GM23338 (cell line): ENCODE results near the gene OR52I2. TPM values are rescaled to one million over a fixed set of nuclear protein-coding genes. Genes with fewer than 3 reads are reported as not detected.

Experiments
- ATAC-seq: fragments of 200-7000 bp; cut with Tn5 transposase; 3 replicates; pipeline ENCODE4 v1.9.1; 2020
- DNase-seq: peaks from one replicate; pipeline ENCODE4 v3.0.0-alpha.2; 2015; ENCODE audit warnings: low spot score
- H2AFZ ChIP-seq: fragments of 200-600 bp; sonication (generic); 2 replicates; pipeline ENCODE4 v1.8.0; 2016; ENCODE audit warnings: antibody characterized with exemption, mild to moderate bottlenecking, moderate library complexity
- H3F3A ChIP-seq: fragments of 200-600 bp; sonication (generic); replicated peaks from 2 replicates; pipeline ENCODE4 v1.8.0; 2017; ENCODE audit warnings: antibody characterized with exemption, mixed run types, low read depth
- H3K27ac ChIP-seq: fragments of 200-600 bp; sonication (generic); 2 replicates; pipeline ENCODE4 v1.6.1; 2016; ENCODE audit warnings: low read depth
- H3K27me3 ChIP-seq: fragments of 200-600 bp; sonication (generic); 2 replicates; pipeline ENCODE4 v1.8.0; 2016; ENCODE audit warnings: mild to moderate bottlenecking, mixed run types, moderate library complexity; ENCODE audit not compliant: insufficient read depth
- H3K36me3 ChIP-seq: fragments of 200-600 bp; sonication (generic); 2 replicates; pipeline ENCODE4 v1.8.0; 2016; ENCODE audit warnings: mild to moderate bottlenecking; ENCODE audit not compliant: insufficient read depth
- H3K4me1 ChIP-seq: fragments of 200-600 bp; sonication (generic); 2 replicates; pipeline ENCODE4 v1.8.0; 2016; ENCODE audit warnings: mild to moderate bottlenecking, moderate library complexity; ENCODE audit not compliant: insufficient read depth
- H3K4me2 ChIP-seq: fragments of 200-600 bp; sonication (generic); 2 replicates; pipeline ENCODE4 v1.7.1; 2017; ENCODE audit warnings: mixed run types
- H3K4me3 ChIP-seq: fragments of 200-600 bp; sonication (generic); 2 replicates; pipeline ENCODE4 v1.6.1; 2016; ENCODE audit warnings: mixed run types
- H3K79me2 ChIP-seq: fragments of 200-600 bp; sonication (generic); replicated peaks from 2 replicates; pipeline ENCODE4 v1.8.0; 2017; ENCODE audit warnings: mild to moderate bottlenecking; ENCODE audit not compliant: insufficient read depth
- H3K9me2 ChIP-seq: fragments of 200-600 bp; sonication (generic); 2 replicates; pipeline ENCODE4 v1.8.0; 2017; ENCODE audit not compliant: insufficient read depth
- H4K20me1 ChIP-seq: fragments of 200-600 bp; sonication (generic); replicated peaks from 2 replicates; pipeline ENCODE4 v1.8.0; 2017; ENCODE audit warnings: mild to moderate bottlenecking; ENCODE audit not compliant: insufficient read depth
- H3K27ac Mint-ChIP-seq: 2 replicates; pipeline ENCODE4 v1.8.0; 2020; ENCODE audit warnings: inconsistent platforms, mild to moderate bottlenecking, moderate library complexity, mixed read lengths
- H3K27me3 Mint-ChIP-seq: 3 replicates; pipeline ENCODE4 v1.8.0; 2022; ENCODE audit warnings: low read depth, mild to moderate bottlenecking, moderate library complexity, mixed read lengths, inconsistent platforms; ENCODE audit not compliant: insufficient read depth, poor library complexity
- H3K36me3 Mint-ChIP-seq: 3 replicates; pipeline ENCODE4 v1.8.0; 2021; ENCODE audit warnings: low read depth, mild to moderate bottlenecking, inconsistent platforms, moderate library complexity, mixed read lengths
- H3K4me1 Mint-ChIP-seq: 3 replicates; pipeline ENCODE4 v1.8.0; 2020; ENCODE audit warnings: mild to moderate bottlenecking, inconsistent platforms, mixed read lengths
- H3K4me3 Mint-ChIP-seq: 3 replicates; pipeline ENCODE4 v1.8.0; 2021; ENCODE audit warnings: moderate library complexity, mild to moderate bottlenecking, inconsistent platforms, mixed read lengths
- H3K9me3 Mint-ChIP-seq: 3 replicates; pipeline ENCODE4 v1.8.0; 2020; ENCODE audit warnings: moderate library complexity, mild to moderate bottlenecking, inconsistent platforms, mixed read lengths
- EZH2 ChIP-seq: fragments of 200-600 bp; sonication (generic); IDR thresholded peaks from one replicate; pipeline ENCODE4 v1.8.0; 2017; ENCODE audit warnings: antibody characterized with exemption, mild to moderate bottlenecking, low read depth; ENCODE audit not compliant: unreplicated experiment
- POLR2AphosphoS5 ChIP-seq: IDR thresholded peaks from 2 replicates; pipeline ENCODE4 v1.6.1; 2016; ENCODE audit warnings: antibody characterized with exemption, low read depth
- REST ChIP-seq: IDR thresholded peaks from one replicate; pipeline ENCODE4 v1.6.1; 2018; ENCODE audit warnings: antibody characterized with exemption; ENCODE audit not compliant: unreplicated experiment
- ZNF462 ChIP-seq: fragments of 250-450 bp; sonication (Bioruptor Pico); IDR thresholded peaks from 2 replicates; pipeline ENCODE4 v1.5.0; 2020; ENCODE audit warnings: mild to moderate bottlenecking, moderate library complexity
- polyA plus RNA-seq: library from polyadenylated mRNA; unstranded; fragments of >200 nt; fragmentation: Nextera tagmentation; extraction: Ambion mirVana; gene quantifications from 2 replicates; pipeline ENCODE4 v1.2.1, GENCODE V29; 2016
- total RNA-seq: library from RNA; depleted of rRNA; stranded (reverse); fragments of >200 nt; shearing (Covaris generic); gene quantifications from 2 replicates; pipeline ENCODE4 v1.2.3, GENCODE V29; 2014

Gene OR52I2
- total and polyA plus RNA-seq, 2 experiments from 2014 or later, result 0.03 TPM; not detected in 1

GRCh38 chr11:4569075-4569474 lies 12.5 kb upstream of the OR52I2 start:
- H3K4me1 Mint-ChIP-seq, result peaks cover 17% of the 10 kb centered on the region; the same call in 2 of the 3 replicates
- no peak overlapping the region for H3K27ac Mint-ChIP-seq
- Histone ChIP-seq H3K27ac (no peak overlapping the region), H3K36me3 (no peaks in the 10 kb centered on the region), H3K4me1 (peaks cover 10% of the 10 kb centered on the region), H3K27me3 (no peaks in the 10 kb centered on the region), H3K4me3 (no peak overlapping the region), H2AFZ (no peak overlapping the region), H3K79me2 (no peaks in the 10 kb centered on the region), H3F3A (no peaks in the 10 kb centered on the region), H3K4me2 (no peak overlapping the region), H3K9me2 (peaks cover 11% of the 10 kb centered on the region; the same call in 1 of the 2 replicates), H4K20me1 (no peaks in the 10 kb centered on the region)
- peaks cover 5% of the 10 kb centered on the region; the same call in 2 of the 3 replicates for H3K9me3 Mint-ChIP-seq
- DNase-seq (no peak), ATAC-seq (no peak)
- H3K27me3 Mint-ChIP-seq, result peaks cover 2% of the 10 kb centered on the region
- H3K36me3 Mint-ChIP-seq, result no peaks in the 10 kb centered on the region; the same call in 1 of the 3 replicates
- TF ChIP-seq REST, result no peak
- no peak overlapping the region for H3K4me3 Mint-ChIP-seq

GRCh38 chr11:4576880-4577279 lies 4.7 kb upstream of the OR52I2 start:
- peaks cover 3% of the 10 kb centered on the region for H3K4me1 ChIP-seq
- H3F3A ChIP-seq, result no peaks in the 10 kb centered on the region
- no peaks in the 10 kb centered on the region for H3K79me2 ChIP-seq
- Mint-ChIP-seq H3K4me3 (no peak overlapping the region), H3K9me3 (no peaks in the 10 kb centered on the region; the same call in 2 of the 3 replicates), H3K36me3 (no peaks in the 10 kb centered on the region), H3K4me1 (peaks cover 7% of the 10 kb centered on the region; the same call in 2 of the 3 replicates), H3K27ac (no peak overlapping the region), H3K27me3 (peaks cover 2% of the 10 kb centered on the region)
- H3K9me2 ChIP-seq, result peaks cover 22% of the 10 kb centered on the region
- no peak for ATAC-seq
- no peak overlapping the region for H3K4me3 ChIP-seq
- TF ChIP-seq EZH2 (no peak), POLR2AphosphoS5 (no peak), ZNF462 (CRISPR knock-in tag) (no peak)
- H3K27ac ChIP-seq, result no peak overlapping the region
- H4K20me1 ChIP-seq, result no peaks in the 10 kb centered on the region
- no peaks in the 10 kb centered on the region for H3K36me3 ChIP-seq
- H2AFZ ChIP-seq, result 0 out of 2 replicates have a peak overlapping the region, but pooled peaks have one; percentile 14
- no peak overlapping the region for H3K4me2 ChIP-seq
- no peak for DNase-seq
- no peaks in the 10 kb centered on the region for H3K27me3 ChIP-seq
